GM12891 (cell line): ENCODE measurements around the gene DMD.

Experiments
- PAX5 ChIP-seq: IDR thresholded peaks from 2 replicates; pipeline ENCODE4 v1.6.1; 2011; ENCODE audit warnings: low read length, moderate library complexity, mild to moderate bottlenecking; ENCODE audit not compliant: insufficient read depth, severe bottlenecking
- POLR2A ChIP-seq: IDR thresholded peaks from 2 replicates; pipeline ENCODE4 v1.6.1; 2011; ENCODE audit warnings: low read depth, low read length, control low read depth
- POLR2AphosphoS5 ChIP-seq: IDR thresholded peaks from 2 replicates; pipeline ENCODE4 v1.6.1; 2011; ENCODE audit warnings: low read depth, low read length, control low read depth
- POU2F2 ChIP-seq: IDR thresholded peaks from 2 replicates; pipeline ENCODE4 v1.6.1; 2011; ENCODE audit warnings: low read depth, mild to moderate bottlenecking, control low read depth, low read length, moderate library complexity
- TAF1 ChIP-seq: IDR thresholded peaks from 2 replicates; pipeline ENCODE4 v1.6.1; 2011; ENCODE audit warnings: low read depth, low read length, control low read depth

GRCh38 chrX:31132821-31133241 lies 2078.5 kb downstream of the DMD start:
- TF ChIP-seq POLR2A (no peak), POLR2AphosphoS5 (no peak), POU2F2 (no peak), TAF1 (no peak), PAX5 (no peak)
